T-helper 17 cell (primary cell): ENCODE measurements around the gene WDR12. TPM values are rescaled to one million over a fixed set of nuclear protein-coding genes. Genes with fewer than 3 reads are reported as not detected.
"Not testable (repeated sequence)": the region's sequence is repeated elsewhere in the genome, so short reads cannot be mapped to it uniquely, and the experiment has no call there.

Source experiments
- ATAC-seq: fragments of 150-1000 bp; cut with Tn5 transposase; 2 replicates; pipeline ENCODE4 v1.10.0; 2021; ENCODE audit warnings: mild to moderate bottlenecking, moderate library complexity
- DNase-seq, 3 donors: peaks; one replicate each; pipeline versions ENCODE4 v3.0.0 to v3.0.0-alpha.2; 2020 to 2021
- H3K9me3 ChIP-seq: one replicate; pipeline ENCODE4 v1.7.0; 2013; ENCODE audit warnings: low read length, mild to moderate bottlenecking; ENCODE audit not compliant: control insufficient read depth, poor library complexity, severe bottlenecking
- H3K27ac Mint-ChIP-seq: one replicate; pipeline ENCODE4 v1.8.0; 2022; ENCODE audit warnings: mild to moderate bottlenecking, moderate library complexity, mixed read lengths
- H3K27me3 Mint-ChIP-seq: one replicate; pipeline ENCODE4 v1.8.0; 2022; ENCODE audit warnings: mixed read lengths
- H3K36me3 Mint-ChIP-seq: one replicate; pipeline ENCODE4 v1.8.0; 2022; ENCODE audit warnings: low read depth, mixed read lengths
- H3K4me1 Mint-ChIP-seq: one replicate; pipeline ENCODE4 v1.8.0; 2022; ENCODE audit warnings: mild to moderate bottlenecking, mixed read lengths
- H3K4me3 Mint-ChIP-seq: one replicate; pipeline ENCODE4 v1.8.0; 2022; ENCODE audit warnings: mild to moderate bottlenecking, moderate library complexity, mixed read lengths
- total RNA-seq, 4 donors: library from RNA in 2 of 4; stranded (reverse) in 2 of 4; gene quantifications; one replicate each; pipeline ENCODE4 v1.2.3 and lab custom pipeline; 2022 to 2026

WDR12 gene
- total RNA-seq, 2 donors from 2014 or later, result 13.4 to 18.0 TPM

- Mint-ChIP-seq H3K27ac (peak within 1 kb of the TSS; percentile 90), H3K4me3 (peak within 1 kb of the TSS; percentile 92), H3K27me3 (no peaks in the 10 kb centered on the region), H3K4me1 (peaks cover 7% of the 10 kb centered on the region), H3K36me3 (no peaks in the 10 kb centered on the region)
- ATAC-seq (peak; percentile 31), DNase-seq (peak in 2 of 3 donors; percentile 12 to 40)
- no peaks in the 10 kb centered on the region for H3K9me3 ChIP-seq
Observed at GRCh38 chr2:202871300-202872141, 40.0 kb downstream of the WDR12 start, which contains the start of gene ICA1L. Gene ICA1L, minus strand, starts transcription at chr2:202871766. Its CDS starts 42,757 bp downstream, at chr2:202829009.

GRCh38 chr2:202870431-202871299, 40.8 kb downstream of the WDR12 start:
- no peaks in the 10 kb centered on the region for H3K9me3 ChIP-seq
- Mint-ChIP-seq H3K27ac (peak overlapping the region; percentile 90), H3K4me1 (peaks cover 7% of the 10 kb centered on the region), H3K36me3 (no peaks in the 10 kb centered on the region), H3K4me3 (peak overlapping the region; percentile 92), H3K27me3 (no peaks in the 10 kb centered on the region)
- DNase-seq (peak; percentile 23 to 41 (median 26)), ATAC-seq (peak; percentile 88)

- H3K36me3 Mint-ChIP-seq, result no peaks in the 10 kb centered on the region
- DNase-seq, result no peak
- no peak for ATAC-seq
- no peaks in the 10 kb centered on the region for H3K4me1 Mint-ChIP-seq
- H3K27me3 Mint-ChIP-seq, result no peaks in the 10 kb centered on the region
- H3K4me3 Mint-ChIP-seq, result no peak overlapping the region
- no peak overlapping the region for H3K27ac Mint-ChIP-seq
- H3K9me3 ChIP-seq, result no peaks in the 10 kb centered on the region
Observed at GRCh38 chr2:202861987-202862386, 49.5 kb downstream of the WDR12 start.

- H3K27ac Mint-ChIP-seq, result no peak overlapping the region
- H3K27me3 Mint-ChIP-seq, result no peaks in the 10 kb centered on the region
- ATAC-seq, result no peak
- no peaks in the 10 kb centered on the region for H3K36me3 Mint-ChIP-seq
- H3K4me1 Mint-ChIP-seq, result peaks cover 4% of the 10 kb centered on the region
- no peaks in the 10 kb centered on the region for H3K9me3 ChIP-seq
- H3K4me3 Mint-ChIP-seq, result no peak overlapping the region
- DNase-seq, result no peak
Observed at GRCh38 chr2:202858601-202859000, 52.9 kb downstream of the WDR12 start.

- ATAC-seq, H3K4me3 Mint-ChIP-seq, H3K4me1 Mint-ChIP-seq: not testable (repeated sequence)
Observed at GRCh38 chr2:202849343-202849742, 62.1 kb downstream of the WDR12 start.

GRCh38 chr2:202848813-202849212, 62.7 kb downstream of the WDR12 start:
- H3K4me3 Mint-ChIP-seq, result no peak overlapping the region
- no peaks in the 10 kb centered on the region for H3K4me1 Mint-ChIP-seq
- peaks cover 6% of the 10 kb centered on the region for H3K36me3 Mint-ChIP-seq
- H3K27ac Mint-ChIP-seq, result no peak overlapping the region
- DNase-seq (no peak), ATAC-seq (no peak)
- no peaks in the 10 kb centered on the region for H3K27me3 Mint-ChIP-seq
- H3K9me3 ChIP-seq, result no peaks in the 10 kb centered on the region

More at GRCh38 chr2:202849343-202849742, 62.1 kb downstream of the WDR12 start:
- not testable (repeated sequence) for H3K27me3 Mint-ChIP-seq, DNase-seq, H3K27ac Mint-ChIP-seq, H3K36me3 Mint-ChIP-seq, H3K9me3 ChIP-seq

GRCh38 chr2:202847693-202848524, 63.6 kb downstream of the WDR12 start:
- DNase-seq (no peak), ATAC-seq (no peak)
- no peak overlapping the region for H3K27ac Mint-ChIP-seq
- no peaks in the 10 kb centered on the region for H3K9me3 ChIP-seq
- no peak overlapping the region for H3K4me3 Mint-ChIP-seq
- H3K4me1 Mint-ChIP-seq, result no peaks in the 10 kb centered on the region
- no peaks in the 10 kb centered on the region for H3K27me3 Mint-ChIP-seq
- peaks cover 6% of the 10 kb centered on the region for H3K36me3 Mint-ChIP-seq

- Mint-ChIP-seq H3K4me3 (no peak overlapping the region), H3K4me1 (peaks cover 2% of the 10 kb centered on the region), H3K27ac (no peak overlapping the region), H3K36me3 (peaks cover 2% of the 10 kb centered on the region), H3K27me3 (no peaks in the 10 kb centered on the region)
- ATAC-seq (no peak), DNase-seq (no peak)
- peaks cover 5% of the 10 kb centered on the region for H3K9me3 ChIP-seq
Observed at GRCh38 chr2:202844656-202845055, 66.8 kb downstream of the WDR12 start.

GRCh38 chr2:202842690-202843089, 68.8 kb downstream of the WDR12 start:
- Mint-ChIP-seq H3K4me1 (peaks cover 2% of the 10 kb centered on the region), H3K4me3 (no peak overlapping the region), H3K27ac (no peak overlapping the region), H3K27me3 (no peaks in the 10 kb centered on the region), H3K36me3 (peaks cover 2% of the 10 kb centered on the region)
- no peak for DNase-seq
- no peak for ATAC-seq
- peaks cover 5% of the 10 kb centered on the region for H3K9me3 ChIP-seq

GRCh38 chr2:202841090-202841867, 70.2 kb downstream of the WDR12 start:
- ATAC-seq (no peak), DNase-seq (no peak)
- Mint-ChIP-seq H3K4me1 (peaks cover 2% of the 10 kb centered on the region), H3K27me3 (no peaks in the 10 kb centered on the region), H3K36me3 (peaks cover 2% of the 10 kb centered on the region), H3K27ac (no peak overlapping the region), H3K4me3 (no peak overlapping the region)
- peaks cover 5% of the 10 kb centered on the region for H3K9me3 ChIP-seq

- Mint-ChIP-seq H3K4me1 (peaks cover 13% of the 10 kb centered on the region), H3K4me3 (no peak overlapping the region), H3K36me3 (no peaks in the 10 kb centered on the region), H3K27ac (peak overlapping the region; percentile 45), H3K27me3 (no peaks in the 10 kb centered on the region)
- DNase-seq, result peak in 1 of 3 donors; percentile 13
- ATAC-seq, result peak; percentile 80
- H3K9me3 ChIP-seq, result no peaks in the 10 kb centered on the region
Observed at GRCh38 chr2:202831242-202832220, 79.9 kb downstream of the WDR12 start.
